GM21737 (cell line): ENCODE results near the gene ZNF710.
"Not testable (repeated sequence)": the region's sequence is repeated elsewhere in the genome, so short reads cannot be mapped to it uniquely, and the experiment has no call there.

Experiments
- ATAC-seq: cut with Tn5 transposase; IDR thresholded peaks from one replicate; pipeline ENCODE4 v1.9.1; 2021; ENCODE audit warnings: mild to moderate bottlenecking, moderate library complexity; ENCODE audit not compliant: unreplicated experiment

The ZNF710 gene

GRCh38 chr15:90058308-90058707 is 57.2 kb downstream of the ZNF710 start:
- ATAC-seq: peak; percentile 31

- no peak for ATAC-seq
These were observed 57.7 kb downstream of the ZNF710 start for GRCh38 chr15:90058775-90059174.

GRCh38 chr15:90059208-90059985 is 58.3 kb downstream of the ZNF710 start:
- peak; percentile 85 for ATAC-seq

GRCh38 chr15:90060797-90061196 is 59.7 kb downstream of the ZNF710 start:
- ATAC-seq: no peak

- ATAC-seq: no peak
These were observed 60.9 kb downstream of the ZNF710 start for GRCh38 chr15:90062023-90062442.

GRCh38 chr15:90062462-90062932 is 61.4 kb downstream of the ZNF710 start:
- no peak for ATAC-seq

- no peak for ATAC-seq
These were observed 62.0 kb downstream of the ZNF710 start for GRCh38 chr15:90062973-90063769.

DNA sequence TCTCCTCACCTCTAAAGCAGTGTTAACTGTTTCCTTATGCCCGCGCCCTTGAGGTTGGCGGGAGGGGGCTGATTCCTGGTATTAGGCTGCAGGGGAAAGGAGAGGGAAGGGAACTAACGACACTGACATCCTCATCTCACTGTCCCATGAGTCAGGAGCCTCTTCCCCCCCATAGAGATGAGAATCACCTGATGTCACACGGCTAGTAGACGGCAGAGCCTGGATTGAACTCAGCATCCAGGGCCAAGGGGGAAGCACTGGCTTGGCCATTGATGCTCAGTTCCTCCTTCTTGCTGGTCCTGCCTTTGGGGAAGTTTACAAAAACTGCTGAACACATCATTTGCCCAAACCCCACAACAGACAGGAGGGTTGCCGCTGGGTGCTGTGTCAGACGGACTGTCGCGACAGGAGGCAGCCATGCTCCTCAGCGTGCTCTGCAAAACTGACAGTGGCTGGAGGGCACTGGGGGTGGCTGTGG is 62.7 kb downstream of the ZNF710 start:
- no peak for ATAC-seq

DNA sequence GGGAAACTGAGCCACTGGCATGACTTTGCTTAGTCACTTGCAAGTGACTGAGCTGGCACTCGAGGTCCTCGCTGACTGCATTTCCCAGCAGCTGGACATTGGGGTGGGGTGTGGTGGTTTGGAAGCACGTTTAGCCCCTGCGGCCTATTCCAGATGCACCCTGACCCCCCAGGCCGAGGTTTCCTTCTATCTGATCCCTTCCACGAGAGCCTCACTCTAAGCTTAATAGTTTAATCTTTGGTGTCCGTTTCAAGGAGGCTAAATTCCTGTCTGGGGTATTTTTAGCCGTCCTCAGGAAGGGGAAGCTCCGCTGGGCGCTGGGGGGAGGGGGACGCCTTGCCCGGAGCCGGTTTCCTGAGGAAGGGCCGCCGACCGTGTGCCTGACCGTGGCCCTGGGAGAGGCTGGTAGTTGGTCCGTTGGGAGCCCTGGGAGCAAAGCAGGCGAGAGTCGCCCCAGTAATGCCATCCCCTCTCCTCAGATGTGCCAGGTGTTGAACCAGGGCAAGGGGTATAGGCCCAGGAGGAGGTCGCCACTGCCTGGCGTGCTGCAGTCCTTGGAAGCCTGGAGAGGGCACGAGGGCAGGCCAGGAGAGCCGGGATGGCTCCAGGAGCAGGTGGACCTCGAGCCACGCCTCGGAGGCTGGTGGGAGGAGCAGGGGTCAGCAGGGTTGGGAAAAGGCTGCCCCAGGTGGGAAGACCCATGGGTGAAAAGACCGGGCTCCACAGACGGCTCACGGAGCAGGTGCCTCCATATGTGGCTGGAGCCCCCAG is 64.0 kb downstream of the ZNF710 start:
- ATAC-seq: no peak

DNA sequence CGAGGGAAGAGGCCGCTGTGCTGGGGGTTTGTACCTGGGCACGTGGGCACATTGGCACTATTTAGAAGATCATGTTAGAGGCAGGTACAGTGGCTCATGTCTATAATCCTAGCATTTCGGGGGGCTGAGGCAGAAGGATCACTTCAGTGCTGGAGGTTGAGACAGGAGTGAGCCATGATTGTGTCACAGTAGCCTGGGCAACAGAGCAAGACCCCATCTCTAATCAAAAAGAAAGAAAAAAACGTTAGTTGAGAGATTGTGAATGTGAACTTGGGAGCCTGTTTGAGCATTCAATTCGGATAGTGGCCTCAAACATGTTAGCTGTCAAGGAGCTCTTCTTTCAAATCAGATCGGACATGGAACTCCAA is 64.5 kb downstream of the ZNF710 start:
- ATAC-seq: no peak

GRCh38 chr15:90067181-90067952 is 66.2 kb downstream of the ZNF710 start:
- no peak for ATAC-seq

DNA sequence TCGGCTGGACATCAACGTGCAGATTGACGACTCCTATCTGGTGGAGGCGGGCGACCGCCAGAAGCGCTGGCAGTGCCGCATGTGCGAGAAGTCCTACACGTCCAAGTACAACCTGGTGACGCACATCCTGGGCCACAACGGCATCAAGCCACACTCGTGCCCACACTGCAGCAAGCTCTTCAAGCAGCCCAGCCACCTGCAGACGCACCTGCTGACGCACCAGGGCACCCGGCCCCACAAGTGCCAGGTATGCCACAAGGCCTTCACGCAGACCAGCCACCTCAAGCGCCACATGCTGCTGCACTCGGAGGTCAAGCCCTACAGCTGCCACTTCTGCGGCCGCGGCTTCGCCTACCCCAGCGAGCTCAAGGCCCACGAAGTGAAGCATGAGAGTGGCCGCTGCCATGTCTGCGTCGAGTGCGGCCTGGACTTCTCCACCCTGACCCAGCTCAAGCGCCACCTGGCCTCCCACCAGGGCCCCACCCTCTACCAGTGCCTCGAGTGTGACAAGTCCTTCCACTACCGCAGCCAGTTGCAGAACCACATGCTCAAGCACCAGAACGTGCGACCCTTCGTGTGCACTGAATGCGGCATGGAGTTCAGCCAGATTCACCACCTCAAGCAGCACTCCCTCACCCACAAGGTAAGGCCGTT is 67.0 kb downstream of the ZNF710 start:
- no peak for ATAC-seq

DNA sequence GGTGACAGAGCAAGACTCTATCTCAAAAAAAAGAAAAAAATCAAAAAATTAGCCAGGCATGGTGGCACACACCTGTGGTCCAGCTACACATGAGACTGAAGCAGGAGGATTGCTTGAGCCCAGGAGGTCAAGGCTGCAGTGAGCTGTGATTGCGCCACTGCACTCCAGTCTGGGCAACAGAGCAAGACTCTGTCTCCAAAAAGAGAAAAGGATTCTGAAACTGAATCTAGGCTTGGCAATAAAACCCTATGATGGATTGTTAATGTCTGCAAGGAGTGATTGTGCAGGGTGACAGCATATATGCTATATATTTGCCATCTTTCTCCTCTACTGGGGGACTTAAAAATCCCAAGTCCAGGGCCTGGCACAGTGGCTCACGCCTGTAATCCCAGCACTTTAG is 69.5 kb downstream of the ZNF710 start:
- ATAC-seq: not testable (repeated sequence)

- ATAC-seq: no peak
These were observed 70.2 kb downstream of the ZNF710 start for GRCh38 chr15:90071220-90071807.

GRCh38 chr15:90072978-90073640 is 72.0 kb downstream of the ZNF710 start:
- no peak for ATAC-seq

- no peak for ATAC-seq
These were observed 72.9 kb downstream of the ZNF710 start for GRCh38 chr15:90074023-90074422.

- ATAC-seq: no peak
These were observed 73.8 kb downstream of the ZNF710 start for GRCh38 chr15:90074916-90075315.

GRCh38 chr15:90075420-90076289 is 74.5 kb downstream of the ZNF710 start:
- ATAC-seq: no peak
